H1 (cell line): ENCODE measurements around the gene ZNF646. TPM values are rescaled to one million over a fixed set of nuclear protein-coding genes. Genes with fewer than 3 reads are reported as not detected.

Source experiments
- CTCF ChIA-PET: fragments of 300-600 bp; sonication (Branson Sonifier 250); formaldehyde crosslinking; loops from one replicate; lab custom pipeline; 2021; ENCODE audit not compliant: partially characterized antibody; lab: Charles Lee
- POLR2A ChIA-PET: fragments of 300-600 bp; sonication (Branson Sonifier 250); formaldehyde crosslinking; loops from one replicate; lab custom pipeline; 2021; ENCODE audit warnings: inconsistent platforms; ENCODE audit not compliant: partially characterized antibody; lab: Charles Lee
- DNase-seq, 2 experiments: peaks; one replicate each; pipeline versions ENCODE4 v3.0.0 to v3.0.0-alpha.2; 2010 to 2022; ENCODE audit warnings: low spot score in 2 of 2, low read depth in 1 of 2, mixed read lengths in 1 of 2
- FAIRE-seq: peaks from 2 replicates; lab custom pipeline; 2011; peaks lifted over from hg19 to GRCh38; lab: Jason Lieb, UNC
- H2AFZ ChIP-seq: 2 replicates; pipeline ENCODE4 v1.8.1; 2012; ENCODE audit warnings: low read length, inconsistent platforms
- H2AK5ac ChIP-seq: 2 replicates; pipeline ENCODE4 v1.6.1; 2013; ENCODE audit warnings: low read depth, low read length
- H2BK120ac ChIP-seq: replicated peaks from 2 replicates; pipeline ENCODE3; 2013; ENCODE audit warnings: low read depth, low read length, inconsistent platforms
- H2BK12ac ChIP-seq: 2 replicates; pipeline ENCODE4 v1.6.1; 2013; ENCODE audit warnings: low read depth, low read length
- H2BK15ac ChIP-seq: 2 replicates; pipeline ENCODE4 v1.6.1; 2013; ENCODE audit warnings: low read length
- H2BK20ac ChIP-seq: 2 replicates; pipeline ENCODE4 v1.6.1; 2013; ENCODE audit warnings: low read length
- H2BK5ac ChIP-seq: 2 replicates; pipeline ENCODE4 v1.6.1; 2013; ENCODE audit warnings: low read depth, low read length
- H3K14ac ChIP-seq: 2 replicates; pipeline ENCODE4 v1.6.1; 2013; ENCODE audit warnings: inconsistent platforms; ENCODE audit not compliant: insufficient read length
- H3K18ac ChIP-seq: 2 replicates; pipeline ENCODE4 v1.6.1; 2013; ENCODE audit warnings: low read length; ENCODE audit errors: extremely low read depth
- H3K23ac ChIP-seq: 2 replicates; pipeline ENCODE4 v1.6.1; 2013; ENCODE audit warnings: inconsistent platforms; ENCODE audit not compliant: insufficient read length
- H3K23me2 ChIP-seq: 2 replicates; pipeline ENCODE4 v1.6.1; 2013; ENCODE audit warnings: low read depth, low read length
- H3K27ac ChIP-seq: 2 replicates; pipeline ENCODE4 v1.6.1; 2011; ENCODE audit warnings: low read depth, low read length, inconsistent platforms
- H3K27me3 ChIP-seq, 4 experiments: replicated peaks in 1 of 4; 1 replicate in 1 of 4; 2 replicates in 3 of 4; pipeline versions ENCODE4 v1.6.1 to v1.8.1; 2011 to 2013; ENCODE audit warnings: low read length in 3 of 4, mild to moderate bottlenecking in 3 of 4, inconsistent platforms in 2 of 4, mixed read lengths in 2 of 4, moderate library complexity in 1 of 4; ENCODE audit not compliant: control insufficient read depth in 3 of 4, insufficient read depth in 3 of 4; ENCODE audit errors: extremely low read depth in 1 of 4
- H3K36me3 ChIP-seq, 4 experiments: 2 replicates each; pipeline versions ENCODE4 v1.6.1 to v1.8.1; 2011 to 2013; ENCODE audit warnings: mild to moderate bottlenecking in 4 of 4, low read length in 3 of 4, moderate library complexity in 2 of 4, control low read depth in 1 of 4, inconsistent platforms in 1 of 4; ENCODE audit not compliant: insufficient read depth in 4 of 4, control insufficient read depth in 2 of 4
- H3K4ac ChIP-seq: replicated peaks from 2 replicates; pipeline ENCODE3; 2013; ENCODE audit warnings: low read length, low read depth, mixed read lengths, inconsistent platforms; ENCODE audit not compliant: insufficient read length
- H3K4me1 ChIP-seq, 4 experiments: replicated peaks in 1 of 4; 1 replicate in 1 of 4; 2 replicates in 3 of 4; pipeline versions ENCODE4 v1.6.1 to v1.8.1; 2011 to 2013; ENCODE audit warnings: low read length in 3 of 4, inconsistent platforms in 2 of 4, mixed read lengths in 1 of 4; ENCODE audit not compliant: insufficient read depth in 4 of 4, control insufficient read depth in 3 of 4
- H3K4me2 ChIP-seq, 2 experiments: 2 replicates each; pipeline versions ENCODE4 v1.6.1 to v1.8.1; 2011 to 2013; ENCODE audit warnings: low read depth in 2 of 2, low read length in 2 of 2, control low read depth in 1 of 2, inconsistent platforms in 1 of 2, mild to moderate bottlenecking in 1 of 2; ENCODE audit not compliant: insufficient read depth in 1 of 2
- H3K4me3 ChIP-seq, 4 experiments: fragments of 200-600, 300-600 bp in 1 of 4; sonication (generic), shearing (Covaris generic), sonication (Bioruptor Twin) in 1 of 4; 2 replicates each; pipeline versions ENCODE4 v1.5.1 to v1.8.1; 2011 to 2016; ENCODE audit warnings: low read length in 4 of 4, low read depth in 3 of 4, control low read depth in 2 of 4, inconsistent platforms in 2 of 4, mild to moderate bottlenecking in 2 of 4, mixed read lengths in 1 of 4, moderate library complexity in 1 of 4; ENCODE audit not compliant: insufficient read depth in 2 of 4; ENCODE audit errors: extremely low read depth in 1 of 4
- H3K56ac ChIP-seq: replicated peaks from 2 replicates; pipeline ENCODE3; 2013; ENCODE audit warnings: low read depth, mild to moderate bottlenecking, mixed read lengths, low read length, inconsistent platforms; ENCODE audit not compliant: insufficient read length
- H3K79me1 ChIP-seq: 2 replicates; pipeline ENCODE4 v1.6.1; 2013; ENCODE audit warnings: low read depth, low read length, control low read depth
- H3K79me2 ChIP-seq, 2 experiments: 2 replicates each; pipeline versions ENCODE4 v1.6.1 to v1.8.1; 2012 to 2013; ENCODE audit warnings: low read length in 2 of 2, mild to moderate bottlenecking in 2 of 2, inconsistent platforms in 1 of 2; ENCODE audit not compliant: insufficient read depth in 2 of 2, control insufficient read depth in 1 of 2
- H3K9ac ChIP-seq, 4 experiments: replicated peaks in 1 of 4; 1 replicate in 1 of 4; 2 replicates in 3 of 4; pipeline versions ENCODE4 v1.6.1 to v1.8.1; 2011 to 2013; ENCODE audit warnings: low read depth in 3 of 4, low read length in 3 of 4, control low read depth in 2 of 4, mild to moderate bottlenecking in 2 of 4, moderate library complexity in 2 of 4, inconsistent platforms in 1 of 4; ENCODE audit errors: extremely low read depth in 1 of 4
- H3K9me3 ChIP-seq, 2 experiments: 2 replicates each; pipeline versions ENCODE4 v1.6.1 to v1.8.1; 2012 to 2013; ENCODE audit warnings: mild to moderate bottlenecking in 2 of 2, moderate library complexity in 2 of 2, control low read depth in 1 of 2, inconsistent platforms in 1 of 2, low read depth in 1 of 2, low read length in 1 of 2, mixed read lengths in 1 of 2; ENCODE audit not compliant: insufficient read depth in 2 of 2
- H4K20me1 ChIP-seq, 2 experiments: replicated peaks in 1 of 2; 2 replicates each; pipeline versions ENCODE3 to v1.8.1; 2011 to 2013; ENCODE audit warnings: inconsistent platforms in 2 of 2, low read length in 2 of 2, mild to moderate bottlenecking in 1 of 2; ENCODE audit not compliant: insufficient read depth in 2 of 2, control insufficient read depth in 1 of 2
- H4K5ac ChIP-seq: 2 replicates; pipeline ENCODE4 v1.6.1; 2013; ENCODE audit warnings: low read length, low read depth, mixed read lengths, inconsistent platforms; ENCODE audit not compliant: insufficient read length
- H4K8ac ChIP-seq: 2 replicates; pipeline ENCODE4 v1.8.0; 2013; ENCODE audit warnings: mild to moderate bottlenecking, moderate library complexity, low read length, inconsistent platforms; ENCODE audit not compliant: insufficient read depth; ENCODE audit errors: extremely low read depth
- H4K91ac ChIP-seq: replicated peaks from 2 replicates; pipeline ENCODE3; 2013; ENCODE audit warnings: low read length, mixed read lengths, inconsistent platforms; ENCODE audit not compliant: insufficient read length
- CHD2 ChIP-seq: IDR thresholded peaks from 2 replicates; pipeline ENCODE4 v1.6.1; 2012; ENCODE audit warnings: low read length, improper control_type of control experiment
- JUND ChIP-seq: IDR thresholded peaks from 2 replicates; pipeline ENCODE4 v1.6.1; 2011; ENCODE audit warnings: mild to moderate bottlenecking, improper control_type of control experiment, low read length
- KDM4A ChIP-seq: IDR thresholded peaks from one replicate; pipeline ENCODE4 v1.7.1; 2012; ENCODE audit warnings: low read depth, mild to moderate bottlenecking, moderate library complexity, low read length, inconsistent platforms; ENCODE audit not compliant: severe bottlenecking
- RAD21 ChIP-seq, 2 experiments: IDR thresholded peaks in 1 of 2; conservative IDR thresholded peaks in 1 of 2; 2 replicates each; pipeline ENCODE4 v1.6.1; 2011; ENCODE audit warnings: low read depth in 2 of 2, low read length in 2 of 2, improper control_type of control experiment in 1 of 2, inconsistent platforms in 1 of 2, mild to moderate bottlenecking in 1 of 2, moderate library complexity in 1 of 2
- RBBP5 ChIP-seq: IDR thresholded peaks from 2 replicates; pipeline ENCODE4 v1.7.1; 2012; ENCODE audit warnings: low read depth, mild to moderate bottlenecking, inconsistent platforms, low read length, moderate library complexity, borderline replicate concordance
- RFX5 ChIP-seq: IDR thresholded peaks from 2 replicates; pipeline ENCODE4 v1.6.1; 2011; ENCODE audit warnings: low read depth, low read length, improper control_type of control experiment, borderline replicate concordance
- SP4 ChIP-seq: IDR thresholded peaks from 2 replicates; pipeline ENCODE4 v1.6.1; 2012; ENCODE audit warnings: low read length, inconsistent platforms
- TEAD4 ChIP-seq: IDR thresholded peaks from 2 replicates; pipeline ENCODE4 v1.6.1; 2012; ENCODE audit warnings: low read depth, low read length, inconsistent platforms, mixed read lengths
- WGBS, 2 experiments: shearing (Covaris generic) in 1 of 2; methylation state at CpG; one replicate each; pipeline versions ENCODE4 v1.1.6 to v1.1.7; 2013 to 2015; ENCODE audit warnings: low lambda C conversion rate in 2 of 2, mixed read lengths in 2 of 2, inconsistent platforms in 1 of 2, low coverage in 1 of 2, missing lambda C conversion rate in 1 of 2; ENCODE audit not compliant: insufficient replicate concordance in 2 of 2, insufficient coverage in 1 of 2, insufficient read length in 1 of 2; ENCODE audit errors: extremely low coverage in 1 of 2, missing lambda C conversion rate in 1 of 2; 5-methylcytosine and 5-hydroxymethylcytosine counted together
- polyA plus RNA-seq, 7 experiments: library from polyadenylated mRNA; depleted of rRNA in 3 of 7; stranded (reverse) in 5 of 7; unstranded in 2 of 7; fragments of >200 nt in 5 of 7; fragments of 200-250 nt in 2 of 7; gene quantifications; 1 replicate in 5 of 7; 2 replicates in 1 of 7; 4 replicates in 1 of 7; pipeline versions ENCODE4 v1.2.1 to v1.2.3, GENCODE V29; 2011 to 2013; ENCODE audit warnings: missing spikeins in 2 of 7, mixed read lengths in 2 of 7
- total RNA-seq: library from RNA; stranded (reverse); fragmentation: NEBNext Ultra II Directional; extraction: Animal tissue kit (Norgen Biotek cat#: 25700); gene quantifications from 2 replicates; pipeline ENCODE4 v1.2.1, GENCODE V29; 2021

The ZNF646 gene
- total and polyA plus RNA-seq, 2 of the 8 experiments (the other 6 are each of a cell fraction or from before 2014, with no cell fraction given): 6.5 to 25.0 TPM

DNA sequence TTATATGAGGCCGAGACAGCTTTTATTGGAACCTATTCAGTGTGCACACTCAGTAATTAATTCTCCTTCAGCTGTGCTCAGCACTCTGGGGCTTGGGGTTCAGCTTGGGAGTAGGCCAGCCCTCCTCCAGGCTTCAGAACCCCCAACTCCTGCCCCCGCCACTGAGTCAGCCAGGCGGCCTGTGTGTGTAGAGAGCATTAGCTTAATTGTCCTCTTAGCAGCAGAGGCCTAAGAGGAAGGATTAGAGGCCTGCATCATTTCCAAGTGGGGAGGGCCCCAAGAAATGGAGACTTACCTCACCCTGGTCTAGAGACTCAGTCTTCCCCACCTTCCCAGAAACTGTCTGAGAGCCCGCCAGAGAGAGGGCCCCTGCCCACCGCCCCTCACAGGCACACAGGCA, 13.7 kb downstream of the ZNF646 start:
- Histone ChIP-seq H3K4me3 (no peak overlapping the region), H3K4ac (no peak overlapping the region), H3K4me2 (no peak overlapping the region), H3K18ac (no peak overlapping the region), H2BK20ac (no peak overlapping the region), H3K27me3 (no peaks in the 10 kb centered on the region), H3K36me3 (peaks cover 0 to 17% (median 6%) of the 10 kb centered on the region in 4 experiments; a peak in 5 of 8 replicates), H3K79me2 (peaks cover 0 to 7% of the 10 kb centered on the region in 2 experiments; a peak in 1 of 4 replicates), H3K4me1 (peaks cover 0 to 3% (median 0%) of the 10 kb centered on the region in 4 experiments; a peak in 1 of 7 replicates), H3K56ac (no peak overlapping the region), H2BK5ac (no peak overlapping the region), H4K5ac (no peak overlapping the region), H2BK120ac (no peak overlapping the region), H3K27ac (no peak overlapping the region), H4K91ac (no peak overlapping the region), H3K9me3 (no peaks in the 10 kb centered on the region), H2AFZ (no peak overlapping the region), H3K23ac (no peak overlapping the region), H2BK12ac (no peak overlapping the region), H2AK5ac (no peak overlapping the region), H3K79me1 (peaks cover 12% of the 10 kb centered on the region), H3K23me2 (no peaks in the 10 kb centered on the region), H3K14ac (no peak overlapping the region), H4K8ac (no peak overlapping the region), H4K20me1 (peaks cover 8 to 27% of the 10 kb centered on the region in 2 experiments), H3K9ac (no peak overlapping the region), H2BK15ac (no peak overlapping the region)
- CTCF ChIA-PET: interaction anchor here (1.1 to 3.0 kb wide), 4 partner anchors 9 to 73 kb away, joined by 3 to 14 read pairs (median 5); no protein-coding TSS in a partner anchor
- FAIRE-seq: no peak
- DNase-seq: no peak
- 90% methylated on average over 4 of the region's 5 CpGs; no CpG with 5 or more reads in 1 of the 2 experiments for WGBS, 2 experiments
- POLR2A ChIA-PET: interaction anchor here (1.1 to 1.5 kb wide), 4 partner anchors 14 to 96 kb away, joined by 3 to 5 read pairs (median 4); partner anchors contain the start of gene PRSS8
- TF ChIP-seq CHD2 (no peak), KDM4A (no peak), RAD21 (IDR thresholded peaks at IDR 0.05 in 1 of 2, conservative IDR thresholded peaks at IDR 0.05 in 1 of 2; ENCODE audit: low read depth in 2 of 2, low read length in 2 of 2) (no peak), RBBP5 (no peak), JUND (no peak), TEAD4 (no peak), RFX5 (no peak), SP4 (no peak)
